ENCODE measurements around the gene TNFRSF25.
A peak's percentile ranks its signal among the peaks of the same experiment; 100 is the strongest.
"Not testable (repeated sequence)": the region's sequence is repeated elsewhere in the genome, so short reads cannot be mapped to it uniquely, and the experiment has no call there.

Gene TNFRSF25

GRCh38 chr1:6446665-6447015 is 19.3 kb downstream of the TNFRSF25 start:
- H3K4me2 ChIP-seq (ENCODE audit: low read length) = peak overlapping the region; percentile 41
- peak overlapping the region; percentile 44 for H3K9ac ChIP-seq (ENCODE audit: low read length)
- no peak overlapping the region for H2BK15ac ChIP-seq (replicated peaks; ENCODE audit: low read depth)
- H3K4ac ChIP-seq (ENCODE audit: low read depth, low read length) = no peak overlapping the region
- H3K18ac ChIP-seq (ENCODE audit: low read length) = no peak overlapping the region
- no peak overlapping the region for H3K23ac ChIP-seq (ENCODE audit: low read length)
- peak overlapping the region; percentile 74 for H3K56ac ChIP-seq (ENCODE audit: low read length)
- no peak overlapping the region for H2AK5ac ChIP-seq (ENCODE audit: low read length)
- no peak for DNase-seq
- no peaks in the 10 kb centered on the region for H3K79me1 ChIP-seq (ENCODE audit: low read length)
- H2BK120ac ChIP-seq (ENCODE audit: low read depth, low read length) = no peak overlapping the region
- H3K4me3 ChIP-seq (ENCODE audit: low read length) = no peak overlapping the region
- H3K36me3 ChIP-seq (ENCODE audit: control insufficient read depth, insufficient read depth, low read length) = no peaks in the 10 kb centered on the region
- no peak overlapping the region for H2BK5ac ChIP-seq (ENCODE audit: low read length)
- H4K8ac ChIP-seq (ENCODE audit: low read depth, low read length) = no peak overlapping the region
- no peak overlapping the region for H4K5ac ChIP-seq (ENCODE audit: low read length)
- H3K27me3 ChIP-seq (ENCODE audit: insufficient read depth, low read length, poor library complexity) = no peaks in the 10 kb centered on the region
- H3K27ac ChIP-seq (ENCODE audit: low read depth, low read length) = no peak overlapping the region
- no peaks in the 10 kb centered on the region for H3K4me1 ChIP-seq (ENCODE audit: control insufficient read depth, low read depth, low read length)
- WGBS (ENCODE audit: extremely low coverage, insufficient coverage, low lambda C conversion rate) = no CpG with 5 or more reads among the region's 4 CpGs
- H3K79me2 ChIP-seq (ENCODE audit: control insufficient read depth, insufficient read depth, low read length) = no peaks in the 10 kb centered on the region

- H2BK5ac ChIP-seq (ENCODE audit: low read length); H3K27me3 ChIP-seq (ENCODE audit: insufficient read depth, low read length, poor library complexity); H3K79me2 ChIP-seq (ENCODE audit: control insufficient read depth, insufficient read depth, low read length); H3K36me3 ChIP-seq (ENCODE audit: control insufficient read depth, insufficient read depth, low read length); H3K4me3 ChIP-seq (ENCODE audit: low read length); H2AK5ac ChIP-seq (ENCODE audit: low read length); H3K4me2 ChIP-seq (ENCODE audit: low read length); H3K27ac ChIP-seq (ENCODE audit: low read depth, low read length); H2BK15ac ChIP-seq (replicated peaks; ENCODE audit: low read depth); H3K4ac ChIP-seq (ENCODE audit: low read depth, low read length); DNase-seq; H3K18ac ChIP-seq (ENCODE audit: low read length); H3K56ac ChIP-seq (ENCODE audit: low read length); H4K5ac ChIP-seq (ENCODE audit: low read length); H2BK120ac ChIP-seq (ENCODE audit: low read depth, low read length); H3K9ac ChIP-seq (ENCODE audit: low read length); H4K8ac ChIP-seq (ENCODE audit: low read depth, low read length); H3K79me1 ChIP-seq (ENCODE audit: low read length); H3K23ac ChIP-seq (ENCODE audit: low read length); H3K4me1 ChIP-seq (ENCODE audit: control insufficient read depth, low read depth, low read length): not testable (repeated sequence)
- no CpG with 5 or more reads among the region's 4 CpGs for WGBS (ENCODE audit: extremely low coverage, insufficient coverage, low lambda C conversion rate)
These were observed 20.0 kb downstream of the TNFRSF25 start for GRCh38 chr1:6445929-6446328.

- Histone ChIP-seq H3K56ac (ENCODE audit: low read length) (no peak overlapping the region), H3K4me3 (ENCODE audit: low read length) (no peak overlapping the region), H3K79me1 (ENCODE audit: low read length) (no peaks in the 10 kb centered on the region), H3K27me3 (ENCODE audit: insufficient read depth, low read length, poor library complexity) (no peaks in the 10 kb centered on the region), H2BK5ac (ENCODE audit: low read length) (no peak overlapping the region), H3K4me1 (ENCODE audit: control insufficient read depth, low read depth, low read length) (no peaks in the 10 kb centered on the region), H3K9ac (ENCODE audit: low read length) (no peak overlapping the region), H3K27ac (ENCODE audit: low read depth, low read length) (no peak overlapping the region), H3K23ac (ENCODE audit: low read length) (no peak overlapping the region), H2AK5ac (ENCODE audit: low read length) (no peak overlapping the region), H3K18ac (ENCODE audit: low read length) (no peak overlapping the region), H2BK120ac (ENCODE audit: low read depth, low read length) (no peak overlapping the region), H4K5ac (ENCODE audit: low read length) (no peak overlapping the region), H4K8ac (ENCODE audit: low read depth, low read length) (no peak overlapping the region), H2BK15ac (replicated peaks; ENCODE audit: low read depth) (no peak overlapping the region), H3K4ac (ENCODE audit: low read depth, low read length) (no peak overlapping the region), H3K36me3 (ENCODE audit: control insufficient read depth, insufficient read depth, low read length) (no peaks in the 10 kb centered on the region), H3K79me2 (ENCODE audit: control insufficient read depth, insufficient read depth, low read length) (no peaks in the 10 kb centered on the region), H3K4me2 (ENCODE audit: low read length) (no peak overlapping the region)
- DNase-seq = peak; percentile 74
- no CpG with 5 or more reads among the region's 19 CpGs for WGBS (ENCODE audit: extremely low coverage, insufficient coverage, low lambda C conversion rate)
These were observed 20.8 kb downstream of the TNFRSF25 start for GRCh38 chr1:6445062-6445763.

- Histone ChIP-seq H3K23ac (ENCODE audit: low read length) (peak overlapping the region; percentile 66), H3K79me1 (ENCODE audit: low read length) (no peaks in the 10 kb centered on the region), H3K36me3 (ENCODE audit: control insufficient read depth, insufficient read depth, low read length) (no peaks in the 10 kb centered on the region), H3K79me2 (ENCODE audit: control insufficient read depth, insufficient read depth, low read length) (no peaks in the 10 kb centered on the region), H4K8ac (ENCODE audit: low read depth, low read length) (no peak overlapping the region), H3K4me2 (ENCODE audit: low read length) (no peak overlapping the region), H2BK15ac (replicated peaks; ENCODE audit: low read depth) (no peak overlapping the region), H2BK5ac (ENCODE audit: low read length) (no peak overlapping the region), H3K18ac (ENCODE audit: low read length) (no peak overlapping the region), H3K27ac (ENCODE audit: low read depth, low read length) (no peak overlapping the region), H3K56ac (ENCODE audit: low read length) (peak overlapping the region; percentile 3), H3K4me3 (ENCODE audit: low read length) (no peak overlapping the region), H2AK5ac (ENCODE audit: low read length) (no peak overlapping the region), H2BK120ac (ENCODE audit: low read depth, low read length) (no peak overlapping the region), H4K5ac (ENCODE audit: low read length) (no peak overlapping the region), H3K4ac (ENCODE audit: low read depth, low read length) (no peak overlapping the region), H3K4me1 (ENCODE audit: control insufficient read depth, low read depth, low read length) (no peaks in the 10 kb centered on the region), H3K27me3 (ENCODE audit: insufficient read depth, low read length, poor library complexity) (no peaks in the 10 kb centered on the region), H3K9ac (ENCODE audit: low read length) (no peak overlapping the region)
- WGBS (ENCODE audit: extremely low coverage, insufficient coverage, low lambda C conversion rate) = no CpG with 5 or more reads among the region's 15 CpGs
- DNase-seq = no peak
These were observed 21.6 kb downstream of the TNFRSF25 start for GRCh38 chr1:6444377-6444776.

GRCh38 chr1:6443339-6444115 is 22.4 kb downstream of the TNFRSF25 start:
- H3K27me3 ChIP-seq (ENCODE audit: insufficient read depth, low read length, poor library complexity) = no peaks in the 10 kb centered on the region

More at GRCh38 chr1:6443339-6444115, 22.4 kb downstream of the TNFRSF25 start:
- Histone ChIP-seq H3K4ac (ENCODE audit: low read depth, low read length) (no peak overlapping the region), H3K4me3 (ENCODE audit: low read length) (no peak overlapping the region), H3K9ac (ENCODE audit: low read length) (no peak overlapping the region), H3K79me2 (ENCODE audit: control insufficient read depth, insufficient read depth, low read length) (no peaks in the 10 kb centered on the region), H3K27ac (ENCODE audit: low read depth, low read length) (no peak overlapping the region), H4K5ac (ENCODE audit: low read length) (no peak overlapping the region), H3K23ac (ENCODE audit: low read length) (no peak overlapping the region), H3K79me1 (ENCODE audit: low read length) (no peaks in the 10 kb centered on the region), H2BK5ac (ENCODE audit: low read length) (no peak overlapping the region), H3K4me2 (ENCODE audit: low read length) (no peak overlapping the region), H4K8ac (ENCODE audit: low read depth, low read length) (no peak overlapping the region), H2BK120ac (ENCODE audit: low read depth, low read length) (no peak overlapping the region), H3K4me1 (ENCODE audit: control insufficient read depth, low read depth, low read length) (no peaks in the 10 kb centered on the region), H3K18ac (ENCODE audit: low read length) (no peak overlapping the region), H3K56ac (ENCODE audit: low read length) (no peak overlapping the region), H3K36me3 (ENCODE audit: control insufficient read depth, insufficient read depth, low read length) (no peaks in the 10 kb centered on the region), H2BK15ac (replicated peaks; ENCODE audit: low read depth) (no peak overlapping the region), H2AK5ac (ENCODE audit: low read length) (no peak overlapping the region)
- no CpG with 5 or more reads among the region's 21 CpGs for WGBS (ENCODE audit: extremely low coverage, insufficient coverage, low lambda C conversion rate)
- DNase-seq = no peak

Measured in mesendoderm (in vitro differentiated cells).